Right lobe of liver (tissue), 6 donors: ENCODE data around the gene CHN1. TPM values are rescaled to one million over a fixed set of nuclear protein-coding genes. Genes with fewer than 3 reads are reported as not detected.

Experiments
- ATAC-seq, 4 donors: fragments of 200-7000 bp; cut with Tn5 transposase; one replicate each; pipeline ENCODE4 v1.9.1; 2020; ENCODE audit warnings: mild to moderate bottlenecking in 4 of 4, moderate library complexity in 4 of 4
- DNase-seq, 3 donors: peaks; one replicate each; pipeline ENCODE4 v3.0.0-alpha.2; 2020
- H3K27ac ChIP-seq, 3 donors: fragments of 200-600 bp; one replicate each; pipeline ENCODE4 v1.8.0; 2022
- H3K27me3 ChIP-seq, 2 donors: fragments of 200-600 bp; one replicate each; pipeline ENCODE4 v1.8.0; 2022
- H3K36me3 ChIP-seq, 4 donors: fragments of 200-600 bp; sonication (generic) in 1 of 4; one replicate each; pipeline versions ENCODE4 v1.5.1 to v1.8.0; 2017 to 2022; ENCODE audit warnings: control low read depth in 1 of 4
- H3K4me1 ChIP-seq, 4 donors: fragments of 200-600 bp; sonication (generic) in 1 of 4; one replicate each; pipeline versions ENCODE4 v1.5.1 to v1.8.0; 2017 to 2022; ENCODE audit warnings: control low read depth in 1 of 4
- H3K4me3 ChIP-seq, 3 donors: fragments of 200-600 bp; one replicate each; pipeline ENCODE4 v1.8.0; 2022
- H3K9me3 ChIP-seq, 4 donors: fragments of 200-600 bp; sonication (generic) in 1 of 4; one replicate each; pipeline versions ENCODE4 v1.5.1 to v1.8.0; 2017 to 2022; ENCODE audit warnings: control low read depth in 1 of 4
- CTCF ChIP-seq, 4 donors: fragments of 200-600 bp in 3 of 4; fragments of 450-650 bp in 1 of 4; IDR thresholded peaks; one replicate each; pipeline versions ENCODE4 v1.5.1 to v1.8.0; 2016 to 2022; ENCODE audit warnings: antibody characterized with exemption in 4 of 4, mild to moderate bottlenecking in 2 of 4
- POLR2A ChIP-seq: fragments of 450-650 bp; IDR thresholded peaks from one replicate; pipeline ENCODE4 v1.6.1; 2017; ENCODE audit warnings: antibody characterized with exemption, mild to moderate bottlenecking
- WGBS: methylation state at CpG from one replicate; pipeline ENCODE4 v1.1.6; 2018; ENCODE audit warnings: low coverage, low lambda C conversion rate; ENCODE audit not compliant: insufficient coverage; ENCODE audit errors: missing lambda C conversion rate; 5-methylcytosine and 5-hydroxymethylcytosine counted together
- intact Hi-C, 2 donors: fragments of 100-400 bp; cut with DNase I; formaldehyde crosslinking; loops; one replicate each; pipeline versions ENCODE4 v1.11.2 to v1.14.1; 2022
- total RNA-seq, 6 experiments: library from RNA; depleted of rRNA in 2 of 6; stranded (reverse); fragments of >200 nt in 2 of 6; fragmentation: NEBNext Ultra II Directional in 3 of 6; extraction: Animal tissue kit (Norgen Biotek cat#: 25700) in 3 of 6; gene quantifications; one replicate each; pipeline versions ENCODE4 v1.1.0 to v1.2.4, GENCODE V29; 2016 to 2023
- donor health status: DM: no; HTN: yes; CAD: no.
- donor health status: DM: no; HTN: no; CAD: no.
- donor health status: DM: no; HTN: no; CAD: no.
- donor health status: DM: no; HTN: yes; CAD: no.
- donor health status: DM: no; HTN: yes; CAD: no.

The CHN1 gene
- total RNA-seq, 6 experiments from 2014 or later, result 1.0 to 2.8 (median 1.4) TPM

GRCh38 chr2:174979996-174980395, 25.2 kb downstream of the CHN1 start:
- TF ChIP-seq POLR2A (no peak), CTCF (IDR thresholded peaks at IDR 0.05) (no peak)
- Histone ChIP-seq H3K4me3 (no peak overlapping the region), H3K27ac (no peak overlapping the region), H3K36me3 (no peaks in the 10 kb centered on the region), H3K4me1 (no peaks in the 10 kb centered on the region), H3K27me3 (no peaks in the 10 kb centered on the region), H3K9me3 (no peaks in the 10 kb centered on the region)
- DNase-seq (no peak), ATAC-seq (no peak)
- 70% methylated on average over 1 of the region's 1 CpG for WGBS
- intact Hi-C loops, result no loop called here

- ATAC-seq (no peak), DNase-seq (no peak)
- Histone ChIP-seq H3K36me3 (no peaks in the 10 kb centered on the region), H3K4me1 (no peaks in the 10 kb centered on the region), H3K27me3 (no peaks in the 10 kb centered on the region), H3K9me3 (no peaks in the 10 kb centered on the region), H3K4me3 (no peak overlapping the region), H3K27ac (no peak overlapping the region)
- WGBS, result 66% methylated on average over 2 of the region's 2 CpGs
- intact Hi-C loops, result no loop called here
- TF ChIP-seq POLR2A (no peak), CTCF (IDR thresholded peaks at IDR 0.05) (no peak)
These were observed 27.8 kb downstream of the CHN1 start for GRCh38 chr2:174977364-174977763.

GRCh38 chr2:174974131-174974530, 31.1 kb downstream of the CHN1 start:
- TF ChIP-seq POLR2A, result no peak
- no peak for TF ChIP-seq CTCF (IDR thresholded peaks at IDR 0.05)
- no peaks in the 10 kb centered on the region for H3K9me3 ChIP-seq
- ATAC-seq (no peak), DNase-seq (no peak)
- H3K4me3 ChIP-seq, result no peak overlapping the region
- H3K4me1 ChIP-seq, result no peaks in the 10 kb centered on the region
- no peaks in the 10 kb centered on the region for H3K36me3 ChIP-seq
- H3K27ac ChIP-seq, result no peak overlapping the region
- H3K27me3 ChIP-seq, result no peaks in the 10 kb centered on the region
- 94% methylated on average over 4 of the region's 4 CpGs for WGBS
- intact Hi-C loops, result no loop called here

GRCh38 chr2:174972924-174973323, 32.3 kb downstream of the CHN1 start:
- ATAC-seq (no peak), DNase-seq (no peak)
- Histone ChIP-seq H3K27me3 (no peaks in the 10 kb centered on the region), H3K4me3 (no peak overlapping the region), H3K4me1 (peaks cover 0 to 2% (median under 1%) of the 10 kb centered on the region in 4 donors), H3K27ac (no peak overlapping the region), H3K9me3 (no peaks in the 10 kb centered on the region), H3K36me3 (no peaks in the 10 kb centered on the region)
- intact Hi-C loops, result no loop called here
- TF ChIP-seq CTCF (IDR thresholded peaks at IDR 0.05), result no peak
